Hematopoietic multipotent progenitor cell treated with erythropoietin and hydrocortisone succinate and interleukin-3 and kit ligand, for 15 days (in vitro differentiated cells): ENCODE measurements around the gene KRTAP9-1.
"Not testable (repeated sequence)": the region's sequence is repeated elsewhere in the genome, so short reads cannot be mapped to it uniquely, and the experiment has no call there.

Source experiments
- DNase-seq: peaks from one replicate; pipeline ENCODE4 v3.0.0-alpha.2; 2015; ENCODE audit warnings: low spot score

KRTAP9-1 gene

GRCh38 chr17:41178843-41179616 lies 10.7 kb upstream of the KRTAP9-1 start:
- DNase-seq, result no peak

- DNase-seq, result no peak
Measured at GRCh38 chr17:41184480-41184961, 5.2 kb upstream of the KRTAP9-1 start, which contains the start of gene KRTAP4-1. Gene KRTAP4-1 (minus strand): TSS chr17:41184911. CDS start chr17:41184854, 57 bp downstream.

- no peak for DNase-seq
Measured at GRCh38 chr17:41185001-41185400, 4.7 kb upstream of the KRTAP9-1 start.

- DNase-seq, result no peak
Measured at GRCh38 chr17:41186872-41187271, 2.8 kb upstream of the KRTAP9-1 start.

GRCh38 chr17:41190328-41190727 lies 641 bp downstream of the KRTAP9-1 start:
- no peak for DNase-seq

- DNase-seq, result no peak
Measured at GRCh38 chr17:41196068-41196467, 6.4 kb downstream of the KRTAP9-1 start.

- DNase-seq, result no peak
Measured at GRCh38 chr17:41199421-41200078, 9.9 kb downstream of the KRTAP9-1 start.

GRCh38 chr17:41211845-41212466 lies 22.3 kb downstream of the KRTAP9-1 start:
- no peak for DNase-seq

- DNase-seq, result no peak
Measured at GRCh38 chr17:41212524-41213169, 23.0 kb downstream of the KRTAP9-1 start.

GRCh38 chr17:41215681-41216080 lies 26.0 kb downstream of the KRTAP9-1 start:
- DNase-seq, result no peak

- DNase-seq, result no peak
Measured at GRCh38 chr17:41223821-41224220, 34.1 kb downstream of the KRTAP9-1 start.

- no peak for DNase-seq
Measured at GRCh38 chr17:41226051-41226450, 36.4 kb downstream of the KRTAP9-1 start.

GRCh38 chr17:41226598-41227095 lies 37.0 kb downstream of the KRTAP9-1 start, which contains the start of gene KRTAP9-2:
Gene KRTAP9-2 (plus strand): TSS chr17:41226648. CDS start chr17:41226655, 7 bp downstream.
- DNase-seq, result not testable (repeated sequence)

GRCh38 chr17:41230094-41230493 lies 40.4 kb downstream of the KRTAP9-1 start:
- no peak for DNase-seq

- no peak for DNase-seq
Measured at GRCh38 chr17:41231731-41232130, 42.0 kb downstream of the KRTAP9-1 start.

GRCh38 chr17:41232399-41233105 lies 42.9 kb downstream of the KRTAP9-1 start, which contains the start of gene KRTAP9-3:
Gene KRTAP9-3 (plus strand): TSS chr17:41232449. CDS start chr17:41232502, 53 bp downstream.
- DNase-seq, result not testable (repeated sequence)

GRCh38 chr17:41237116-41237515 lies 47.4 kb downstream of the KRTAP9-1 start:
- not testable (repeated sequence) for DNase-seq

- not testable (repeated sequence) for DNase-seq
Measured at GRCh38 chr17:41237949-41238437, 48.3 kb downstream of the KRTAP9-1 start, which contains the start of gene KRTAP9-8. Gene KRTAP9-8 (plus strand): TSS chr17:41237999. CDS start chr17:41238052, 53 bp downstream.
